Measurements from ENCODE around the gene CREB5.

GRCh38 chr7:28484606-28484935 is 72.3 kb downstream of the CREB5 start:
- TF ChIP-seq POLR2A (IDR thresholded peaks at IDR 0.05): no peak
- no peak for TF ChIP-seq CTCF (IDR thresholded peaks at IDR 0.05)
